Measurements from ENCODE around the gene UPP2. TPM values are rescaled to one million over a fixed set of nuclear protein-coding genes. Genes with fewer than 3 reads are reported as not detected.

Gene UPP2
- total RNA-seq, 4 donors from 2014 or later, result not detected

DNA sequence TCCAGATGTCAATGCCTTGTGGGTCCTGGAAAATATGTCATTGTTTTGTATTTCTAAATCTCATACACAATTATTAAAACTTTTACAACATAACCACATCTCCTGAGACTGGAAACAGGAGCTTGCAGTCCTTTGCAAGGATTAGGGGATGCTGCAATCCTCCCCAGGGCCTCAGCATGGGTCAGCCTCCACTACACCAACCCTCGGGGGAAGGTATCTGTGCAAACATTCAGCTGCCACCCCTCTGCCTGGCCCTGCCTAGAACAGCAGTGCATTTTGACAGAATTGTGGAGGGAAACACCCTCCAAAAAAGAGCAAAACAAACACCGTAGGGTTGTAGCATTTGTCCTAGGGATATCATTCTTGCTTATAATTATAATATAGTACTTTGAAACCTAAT lies 4.2 kb upstream of the UPP2 start:
- TF ChIP-seq CTCF (IDR thresholded peaks at IDR 0.05), result no peak
- TF ChIP-seq EP300 (IDR thresholded peaks at IDR 0.05), result no peak
- no peak for TF ChIP-seq POLR2A (IDR thresholded peaks at IDR 0.05)
- TF ChIP-seq POLR2AphosphoS5 (IDR thresholded peaks at IDR 0.05), result no peak
- WGBS, result 69% methylated on average over 2 of the region's 2 CpGs
- no peak for DNase-seq (ENCODE audit: low spot score in 2 of 2)
- no peaks in the 10 kb centered on the region for H3K9me3 ChIP-seq
- no peaks in the 10 kb centered on the region for H3K27me3 ChIP-seq
- H3K27ac ChIP-seq, result no peak overlapping the region
- H3K4me3 ChIP-seq, result no peak overlapping the region
- H3K4me1 ChIP-seq, result no peaks in the 10 kb centered on the region
- H3K36me3 ChIP-seq, result no peaks in the 10 kb centered on the region

DNA sequence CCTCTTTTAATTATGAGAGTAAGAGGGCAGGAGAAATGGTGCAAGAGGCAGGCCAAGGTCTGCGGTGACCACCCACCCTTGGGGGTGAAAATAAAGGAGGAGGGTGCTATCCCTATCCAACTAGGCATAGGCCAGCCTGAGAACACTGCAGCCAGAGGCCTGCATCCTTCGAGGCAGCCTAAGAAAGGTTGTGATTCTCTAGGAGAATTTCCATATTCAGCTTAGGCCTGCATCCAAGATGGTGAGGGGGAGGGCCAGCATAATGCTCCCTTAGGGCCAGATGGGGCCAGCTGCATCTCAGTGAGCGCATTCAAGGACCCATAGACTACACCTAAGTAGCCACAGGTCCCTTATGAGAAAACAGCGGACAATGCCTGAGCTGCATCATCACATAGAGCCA lies 3.5 kb upstream of the UPP2 start:
- DNase-seq (ENCODE audit: low spot score in 2 of 2), result no peak
- Histone ChIP-seq H3K4me3 (no peak overlapping the region), H3K9me3 (no peaks in the 10 kb centered on the region), H3K36me3 (no peaks in the 10 kb centered on the region), H3K27me3 (no peaks in the 10 kb centered on the region), H3K4me1 (no peaks in the 10 kb centered on the region), H3K27ac (no peak overlapping the region)
- TF ChIP-seq EP300 (IDR thresholded peaks at IDR 0.05) (no peak), CTCF (IDR thresholded peaks at IDR 0.05) (no peak), POLR2A (IDR thresholded peaks at IDR 0.05) (no peak), POLR2AphosphoS5 (IDR thresholded peaks at IDR 0.05) (no peak)
- WGBS, result 83% methylated on average over 3 of the region's 4 CpGs

- no peaks in the 10 kb centered on the region for H3K9me3 ChIP-seq
- no peaks in the 10 kb centered on the region for H3K36me3 ChIP-seq
- DNase-seq (ENCODE audit: low spot score in 2 of 2), result no peak
- H3K27ac ChIP-seq, result no peak overlapping the region
- no peak overlapping the region for H3K4me3 ChIP-seq
- H3K4me1 ChIP-seq, result no peaks in the 10 kb centered on the region
- WGBS, result 62% methylated on average over 3 of the region's 3 CpGs
- TF ChIP-seq POLR2A (IDR thresholded peaks at IDR 0.05), result no peak
- no peaks in the 10 kb centered on the region for H3K27me3 ChIP-seq
Observed at GRCh38 chr2:158099716-158100115, 2.0 kb upstream of the UPP2 start.

DNA sequence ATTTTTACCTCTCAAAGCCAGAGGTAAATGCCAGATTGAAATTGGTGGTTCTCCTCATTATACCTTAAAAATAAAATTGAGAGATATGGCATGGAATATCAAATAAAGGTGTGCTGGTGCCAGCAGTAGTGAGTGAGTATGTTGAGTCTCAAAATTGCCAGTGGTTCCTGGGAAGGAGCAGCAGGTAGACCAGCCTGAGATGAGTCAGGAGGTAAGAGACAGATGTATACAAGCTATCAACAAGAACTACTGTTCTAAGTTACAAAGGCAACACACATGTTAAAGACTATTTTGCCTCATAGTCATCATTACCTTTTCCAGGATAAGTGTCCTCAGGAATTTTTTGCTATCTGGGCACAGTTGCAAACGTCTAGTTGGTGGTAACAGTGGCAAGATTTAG lies 1.3 kb upstream of the UPP2 start:
- no peak overlapping the region for H3K4me3 ChIP-seq
- H3K9me3 ChIP-seq, result no peaks in the 10 kb centered on the region
- H3K36me3 ChIP-seq, result no peaks in the 10 kb centered on the region
- 68% methylated on average over 1 of the region's 1 CpG for WGBS
- TF ChIP-seq EP300 (IDR thresholded peaks at IDR 0.05) (no peak), POLR2A (IDR thresholded peaks at IDR 0.05) (no peak), CTCF (IDR thresholded peaks at IDR 0.05) (no peak), POLR2AphosphoS5 (IDR thresholded peaks at IDR 0.05) (no peak)
- no peaks in the 10 kb centered on the region for H3K27me3 ChIP-seq
- no peak for DNase-seq (ENCODE audit: low spot score in 2 of 2)
- no peak overlapping the region for H3K27ac ChIP-seq
- no peaks in the 10 kb centered on the region for H3K4me1 ChIP-seq

DNA sequence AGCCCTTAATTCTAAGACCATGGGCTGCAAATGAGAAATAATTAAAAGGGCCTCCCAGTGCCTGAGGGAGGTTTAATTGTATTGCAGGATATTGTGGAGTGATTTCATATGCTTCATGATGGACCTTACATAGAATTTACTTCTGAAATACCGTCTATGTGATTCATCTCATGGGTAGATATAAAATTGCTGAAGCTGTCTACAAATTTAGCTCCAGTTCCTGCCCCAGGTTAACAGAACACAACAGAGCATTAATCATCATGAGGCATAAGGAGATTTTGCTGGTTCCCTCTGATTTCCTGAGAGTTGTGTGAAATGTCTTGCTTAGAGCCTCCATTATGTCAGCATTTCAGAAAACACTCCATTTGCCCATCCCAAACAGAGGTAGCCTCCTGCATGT lies 770 bp downstream of the UPP2 start:
- Histone ChIP-seq H3K27ac (no peak overlapping the region), H3K9me3 (no peaks in the 10 kb centered on the region), H3K4me3 (no peak overlapping the region), H3K36me3 (no peaks in the 10 kb centered on the region), H3K4me1 (no peaks in the 10 kb centered on the region), H3K27me3 (no peaks in the 10 kb centered on the region)
- no peak for TF ChIP-seq POLR2A (IDR thresholded peaks at IDR 0.05)
- TF ChIP-seq POLR2AphosphoS5 (IDR thresholded peaks at IDR 0.05), result no peak
- TF ChIP-seq EP300 (IDR thresholded peaks at IDR 0.05), result no peak
- no peak for TF ChIP-seq CTCF (IDR thresholded peaks at IDR 0.05)
- no peak for DNase-seq (ENCODE audit: low spot score in 2 of 2)
- WGBS, result 77% methylated on average over 1 of the region's 1 CpG

DNA sequence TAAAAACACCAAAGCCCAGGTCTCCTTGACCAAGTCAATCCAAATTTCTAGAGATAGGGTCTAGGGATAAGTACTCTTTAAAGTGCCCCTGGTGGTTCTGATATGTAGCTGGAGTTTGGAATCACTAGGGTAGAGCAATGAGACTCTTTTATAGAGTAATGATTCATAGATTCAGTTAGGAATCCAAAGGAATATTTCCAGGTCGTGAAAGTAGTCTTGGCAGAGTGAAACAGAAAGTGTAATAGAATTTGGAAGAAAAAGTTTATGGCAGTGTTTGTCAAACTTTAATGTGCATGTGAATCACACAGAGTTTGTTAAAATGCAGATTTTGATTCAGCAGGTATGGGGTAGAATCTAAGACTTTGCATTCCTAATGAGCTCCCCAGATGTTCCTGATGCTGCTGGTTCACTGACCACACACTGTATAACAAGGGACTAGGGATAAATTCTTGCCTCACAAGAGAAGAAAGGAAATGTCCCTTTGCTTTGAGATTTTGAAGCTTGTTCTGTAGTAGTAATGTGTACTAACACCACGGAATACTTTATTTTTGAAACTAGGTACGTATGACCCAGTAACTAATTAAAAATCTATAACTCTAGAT lies 1.8 kb downstream of the UPP2 start:
- H3K27me3 ChIP-seq, result no peaks in the 10 kb centered on the region
- no peak overlapping the region for H3K4me3 ChIP-seq
- no peaks in the 10 kb centered on the region for H3K36me3 ChIP-seq
- DNase-seq (ENCODE audit: low spot score in 2 of 2), result no peak
- TF ChIP-seq POLR2A (IDR thresholded peaks at IDR 0.05) (no peak), POLR2AphosphoS5 (IDR thresholded peaks at IDR 0.05) (no peak), EP300 (IDR thresholded peaks at IDR 0.05) (no peak), CTCF (IDR thresholded peaks at IDR 0.05) (no peak)
- 62% methylated on average over 3 of the region's 3 CpGs for WGBS
- H3K4me1 ChIP-seq, result no peaks in the 10 kb centered on the region
- no peak overlapping the region for H3K27ac ChIP-seq
- H3K9me3 ChIP-seq, result no peaks in the 10 kb centered on the region
